Activated CD4-positive, alpha-beta T cell treated with anti-CD3 and anti-CD28 coated beads, Interleukin-2, amount 10 ng/mL, durations not matched to agents 7 days and 5 days (primary cell): Measurements from ENCODE around the gene IFNA16. TPM values are rescaled to one million over a fixed set of nuclear protein-coding genes. Genes with fewer than 3 reads are reported as not detected.
"Not testable (repeated sequence)": the region's sequence is repeated elsewhere in the genome, so short reads cannot be mapped to it uniquely, and the experiment has no call there.

Experiments
- CTCF ChIA-PET: fragments of 350-600 bp; sonication (Branson Sonifier 250); formaldehyde crosslinking; loops from one replicate; lab custom pipeline; 2021; ENCODE audit warnings: antibody characterized with exemption; lab: Charles Lee
- POLR2A ChIA-PET: fragments of 350-600 bp; sonication (Branson Sonifier 250); formaldehyde crosslinking; loops from one replicate; lab custom pipeline; 2021; ENCODE audit warnings: antibody characterized with exemption; lab: Charles Lee
- DNase-seq: peaks from one replicate; pipeline ENCODE4 v3.0.0-alpha.2; 2020
- H3K27ac Mint-ChIP-seq: one replicate; pipeline ENCODE4 v1.8.0; 2021; ENCODE audit warnings: mild to moderate bottlenecking, moderate library complexity, mixed read lengths
- H3K27me3 Mint-ChIP-seq: one replicate; pipeline ENCODE4 v1.8.0; 2021; ENCODE audit warnings: mixed read lengths
- H3K36me3 Mint-ChIP-seq: one replicate; pipeline ENCODE4 v1.8.0; 2021; ENCODE audit warnings: low read depth, mixed read lengths
- H3K4me1 Mint-ChIP-seq: one replicate; pipeline ENCODE4 v1.8.0; 2021; ENCODE audit warnings: mixed read lengths
- H3K4me3 Mint-ChIP-seq: one replicate; pipeline ENCODE4 v1.8.0; 2021; ENCODE audit warnings: mild to moderate bottlenecking, moderate library complexity, mixed read lengths
- H3K9me3 Mint-ChIP-seq: one replicate; pipeline ENCODE4 v1.8.0; 2021; ENCODE audit warnings: mixed read lengths
- total RNA-seq, 2 experiments: library from RNA; stranded (reverse); gene quantifications; one replicate each; pipeline ENCODE4 v1.2.3, GENCODE V29; 2021

IFNA16 gene
- not detected for total RNA-seq

DNA sequence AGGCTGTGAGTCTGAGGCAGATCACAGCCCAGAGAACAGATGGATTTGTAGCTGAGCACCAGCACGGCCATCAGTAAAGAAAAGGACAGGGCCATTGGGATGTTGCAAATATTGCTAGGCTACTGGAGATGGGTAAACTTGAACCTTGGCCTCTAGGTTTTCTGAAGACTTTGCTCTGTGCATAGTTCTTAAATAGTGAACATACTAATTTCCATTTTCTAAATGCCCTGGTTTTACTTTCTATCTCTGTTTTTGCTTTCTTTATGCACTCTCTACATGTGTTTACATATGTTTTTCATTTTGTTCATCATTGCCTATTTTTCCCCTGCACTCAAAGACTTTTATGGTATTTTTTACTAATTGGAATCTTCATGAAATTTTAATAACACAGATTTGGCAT lies at the start of gene IFNA16:
Gene IFNA16 (minus strand): TSS at position 101 of the 400 bp plus-strand sequence. CDS start 6 bp downstream, at position 95.
- DNase-seq, H3K36me3 Mint-ChIP-seq, H3K9me3 Mint-ChIP-seq, H3K27ac Mint-ChIP-seq, POLR2A ChIA-PET, H3K4me1 Mint-ChIP-seq, H3K4me3 Mint-ChIP-seq, CTCF ChIA-PET: not testable (repeated sequence)
- H3K27me3 Mint-ChIP-seq: peaks cover 40% of the 10 kb centered on the region

DNA sequence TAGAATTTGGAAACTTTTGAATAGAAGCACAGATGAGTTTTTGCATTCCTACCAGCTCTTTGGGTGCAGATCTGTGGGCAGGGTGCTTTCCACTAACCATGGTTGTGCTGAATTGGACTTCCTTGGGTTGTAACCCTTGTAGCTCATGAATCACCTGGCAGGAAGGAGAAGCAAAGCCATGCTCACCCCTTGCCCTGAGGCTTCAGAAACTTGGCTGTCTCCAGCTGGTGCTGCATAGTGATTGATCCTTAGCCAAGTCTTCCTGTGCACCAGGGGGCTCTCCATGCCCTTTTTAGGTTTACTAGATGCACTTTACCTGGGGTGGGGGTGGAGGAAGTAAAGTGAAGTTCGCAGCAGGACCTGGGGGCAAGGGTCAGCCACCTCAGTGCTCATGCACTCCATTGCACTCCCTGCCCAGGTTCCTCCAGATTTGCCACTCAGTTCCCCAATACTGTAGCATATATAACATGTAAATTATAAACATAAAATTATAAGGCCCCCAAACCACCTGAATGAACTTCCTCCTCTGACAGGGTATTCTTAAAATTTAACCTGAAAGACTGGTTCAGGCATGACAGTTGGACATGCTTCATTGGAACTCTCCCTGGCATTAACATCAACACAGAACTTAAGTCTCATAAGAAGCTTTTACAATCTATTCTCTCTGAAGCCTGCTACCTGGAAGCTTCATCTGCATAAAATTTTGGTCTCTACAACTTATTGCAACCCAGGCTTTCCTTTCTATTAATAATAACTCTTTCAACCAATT lies 48.5 kb upstream of the IFNA16 start:
- ChIA-PET POLR2A (no interaction called here), CTCF (interaction anchor here (1.7 kb wide), 1 partner anchor 13 kb away, joined by 6 read pairs; no protein-coding TSS in a partner anchor)
- H3K9me3 Mint-ChIP-seq: no peaks in the 10 kb centered on the region
- no peak for DNase-seq
- peaks cover 40% of the 10 kb centered on the region for H3K27me3 Mint-ChIP-seq
- H3K27ac Mint-ChIP-seq: no peak overlapping the region
- H3K4me1 Mint-ChIP-seq: no peaks in the 10 kb centered on the region
- H3K4me3 Mint-ChIP-seq: no peak overlapping the region
- no peaks in the 10 kb centered on the region for H3K36me3 Mint-ChIP-seq

DNA sequence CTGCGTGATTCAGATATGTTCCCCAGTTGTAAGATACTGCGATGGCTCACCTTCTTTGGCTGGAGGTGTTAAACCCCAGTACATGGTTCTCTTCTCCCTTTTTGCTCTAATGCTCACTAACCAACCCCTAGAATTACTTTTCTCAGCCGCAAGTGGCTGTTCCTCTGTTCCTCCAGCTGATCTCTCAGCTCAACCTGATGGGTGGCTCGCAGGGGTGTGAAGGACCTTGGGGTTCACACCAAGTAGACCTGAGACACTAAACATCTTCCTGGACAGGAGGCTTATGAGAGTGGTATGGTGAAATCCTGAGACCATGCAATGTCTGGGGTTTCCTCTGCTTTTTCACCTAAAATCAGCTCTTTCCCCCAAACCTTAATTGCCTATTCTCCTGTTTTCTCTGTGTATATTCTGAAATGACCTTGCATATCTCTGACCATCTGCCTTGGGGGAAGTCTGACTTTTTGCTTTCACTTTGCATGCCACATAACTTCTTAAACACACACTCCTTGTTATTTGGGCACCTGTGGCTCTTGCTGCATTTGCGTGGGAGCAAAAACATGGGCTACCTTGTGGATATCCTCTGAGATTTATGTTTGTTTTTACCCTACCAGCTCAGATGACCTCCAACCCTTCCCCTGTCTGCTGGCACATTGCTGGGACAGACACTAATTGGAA lies 38.6 kb upstream of the IFNA16 start:
- peaks cover 5% of the 10 kb centered on the region for H3K4me1 Mint-ChIP-seq
- H3K27ac Mint-ChIP-seq: no peak overlapping the region
- ChIA-PET CTCF (no interaction called here), POLR2A (interaction anchor here (0.6 to 0.7 kb wide), 2 partner anchors 249 to 272 kb away, joined by 3 to 7 read pairs; no protein-coding TSS in a partner anchor)
- no peaks in the 10 kb centered on the region for H3K9me3 Mint-ChIP-seq
- H3K36me3 Mint-ChIP-seq: no peaks in the 10 kb centered on the region
- H3K4me3 Mint-ChIP-seq: no peak overlapping the region
- DNase-seq: no peak
- peaks cover 35% of the 10 kb centered on the region for H3K27me3 Mint-ChIP-seq

DNA sequence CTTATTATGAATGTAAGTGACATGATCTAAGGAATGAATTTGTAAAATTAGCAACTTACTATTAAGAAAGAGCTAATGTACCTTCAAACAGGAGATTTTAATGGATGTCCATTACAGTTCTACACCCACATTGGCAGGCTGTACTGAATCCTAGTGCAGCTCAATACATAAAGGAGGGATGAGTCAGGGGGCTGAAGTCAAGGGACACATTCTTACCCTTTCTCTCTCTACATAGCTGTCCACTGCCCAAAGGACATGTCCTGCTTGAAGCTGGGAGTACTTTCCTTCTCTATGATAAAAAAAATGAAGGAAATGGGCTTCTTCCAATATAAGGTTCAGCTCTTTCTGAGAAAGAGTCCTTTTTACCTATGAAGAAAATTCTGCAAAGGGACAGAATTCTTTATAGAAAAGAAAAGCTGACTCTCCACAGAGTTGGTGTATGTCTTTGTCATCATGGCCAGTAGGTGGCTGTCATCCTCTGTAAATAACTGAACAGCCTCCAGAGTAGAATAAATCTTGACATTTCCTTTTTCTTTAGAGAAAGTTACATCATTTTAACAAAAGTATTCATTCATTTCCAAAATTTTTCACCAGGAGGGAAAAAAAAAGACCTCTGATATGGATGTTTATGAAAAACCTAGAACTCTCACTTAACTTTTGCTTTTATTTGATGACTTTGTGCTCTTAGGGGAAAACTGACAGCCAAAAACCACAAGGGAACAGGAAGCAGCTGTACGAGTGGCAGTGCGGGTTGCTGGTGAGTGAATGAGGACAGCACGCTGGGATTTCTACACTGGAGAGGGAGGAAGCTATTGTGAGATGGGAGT lies 35.8 kb upstream of the IFNA16 start:
- Mint-ChIP-seq H3K27me3 (peaks cover 36% of the 10 kb centered on the region), H3K36me3 (no peaks in the 10 kb centered on the region), H3K4me1 (peaks cover 5% of the 10 kb centered on the region), H3K4me3 (no peak overlapping the region), H3K27ac (no peak overlapping the region), H3K9me3 (no peaks in the 10 kb centered on the region)
- DNase-seq: peak; percentile 17
- POLR2A ChIA-PET: interaction anchor here (0.7 kb wide), 1 partner anchor 58 kb away, joined by 8 read pairs; no protein-coding TSS in a partner anchor
- CTCF ChIA-PET: interaction anchor here (1.0 to 1.2 kb wide), 4 partner anchors 14 to 306 kb away, joined by 3 to 6 read pairs (median 3); no protein-coding TSS in a partner anchor

DNA sequence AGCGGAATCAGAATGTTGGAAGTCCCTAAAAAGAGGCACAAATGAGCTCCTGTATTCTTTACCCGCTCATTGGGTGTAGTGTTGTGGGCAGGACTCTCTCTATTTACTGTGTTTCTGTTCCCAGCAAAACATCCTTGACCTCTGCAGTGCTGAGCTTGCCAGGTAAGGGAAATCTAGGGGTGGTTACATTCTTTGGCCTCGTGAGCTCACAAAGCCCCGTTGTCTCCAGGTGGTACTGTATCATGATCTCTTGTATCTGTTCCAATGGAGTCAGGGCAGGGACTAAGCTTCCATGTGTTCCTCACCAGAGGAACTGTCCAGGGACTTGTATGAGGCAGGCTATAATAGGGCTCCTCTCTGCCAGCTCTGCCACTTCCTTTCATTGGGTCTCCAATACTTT lies 34.5 kb upstream of the IFNA16 start:
- DNase-seq: no peak
- peaks cover 5% of the 10 kb centered on the region for H3K4me1 Mint-ChIP-seq
- no peak overlapping the region for H3K27ac Mint-ChIP-seq
- no peak overlapping the region for H3K4me3 Mint-ChIP-seq
- ChIA-PET CTCF (interaction anchor here (1.1 kb wide), 1 partner anchor 16 kb away, joined by 3 read pairs; no protein-coding TSS in a partner anchor), POLR2A (no interaction called here)
- no peaks in the 10 kb centered on the region for H3K9me3 Mint-ChIP-seq
- H3K36me3 Mint-ChIP-seq: no peaks in the 10 kb centered on the region
- peaks cover 30% of the 10 kb centered on the region for H3K27me3 Mint-ChIP-seq

DNA sequence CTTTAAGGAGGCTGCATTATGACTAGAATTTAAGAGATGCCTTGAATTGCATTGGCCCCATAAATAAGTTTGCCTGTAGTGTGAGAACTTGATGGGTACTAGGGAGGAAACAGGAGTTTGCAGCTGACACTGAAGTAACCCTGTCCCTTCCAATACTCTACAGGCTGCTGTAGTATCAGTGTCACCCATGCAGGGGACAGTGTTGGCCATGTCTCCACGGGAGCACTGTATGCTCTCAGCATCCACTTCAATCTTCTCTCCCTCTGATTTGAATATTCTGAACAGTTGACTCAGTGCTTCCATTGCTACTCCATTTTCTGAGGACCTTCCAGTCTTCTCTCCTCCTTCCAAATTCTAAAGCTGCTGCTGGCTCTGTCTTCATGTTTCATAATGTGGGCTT lies 34.1 kb upstream of the IFNA16 start:
- no peak overlapping the region for H3K4me3 Mint-ChIP-seq
- CTCF ChIA-PET: interaction anchor here (1.1 kb wide), 1 partner anchor 15 kb away, joined by 3 read pairs; no protein-coding TSS in a partner anchor
- peaks cover 5% of the 10 kb centered on the region for H3K4me1 Mint-ChIP-seq
- H3K27me3 Mint-ChIP-seq: peaks cover 26% of the 10 kb centered on the region
- H3K27ac Mint-ChIP-seq: no peak overlapping the region
- no peaks in the 10 kb centered on the region for H3K36me3 Mint-ChIP-seq
- POLR2A ChIA-PET: no interaction called here
- no peaks in the 10 kb centered on the region for H3K9me3 Mint-ChIP-seq
- no peak for DNase-seq

DNA sequence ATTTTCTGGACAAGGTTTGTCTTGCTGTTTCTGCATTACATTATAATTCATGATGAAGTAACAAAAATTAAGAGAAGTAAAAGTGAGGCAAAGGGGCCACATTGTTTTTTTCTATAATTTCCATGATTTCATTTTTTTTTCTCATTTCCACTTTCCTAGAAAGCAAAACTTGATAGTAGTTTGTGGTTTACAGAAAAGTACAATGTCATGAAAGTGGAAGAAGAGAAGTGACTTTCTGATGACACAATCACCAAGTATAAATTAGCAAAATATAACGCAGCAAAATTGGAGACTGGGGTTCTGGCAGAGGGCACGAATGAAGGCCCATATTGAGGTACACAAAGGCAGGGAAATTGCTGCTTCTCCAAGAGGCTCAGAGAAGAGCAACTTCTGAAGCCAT lies 27.7 kb upstream of the IFNA16 start:
- peaks cover 5% of the 10 kb centered on the region for H3K4me1 Mint-ChIP-seq
- no peaks in the 10 kb centered on the region for H3K9me3 Mint-ChIP-seq
- POLR2A ChIA-PET: no interaction called here
- H3K27ac Mint-ChIP-seq: no peak overlapping the region
- no peak for DNase-seq
- CTCF ChIA-PET: no interaction called here
- H3K4me3 Mint-ChIP-seq: no peak overlapping the region
- H3K36me3 Mint-ChIP-seq: no peaks in the 10 kb centered on the region
- peaks cover 31% of the 10 kb centered on the region for H3K27me3 Mint-ChIP-seq

DNA sequence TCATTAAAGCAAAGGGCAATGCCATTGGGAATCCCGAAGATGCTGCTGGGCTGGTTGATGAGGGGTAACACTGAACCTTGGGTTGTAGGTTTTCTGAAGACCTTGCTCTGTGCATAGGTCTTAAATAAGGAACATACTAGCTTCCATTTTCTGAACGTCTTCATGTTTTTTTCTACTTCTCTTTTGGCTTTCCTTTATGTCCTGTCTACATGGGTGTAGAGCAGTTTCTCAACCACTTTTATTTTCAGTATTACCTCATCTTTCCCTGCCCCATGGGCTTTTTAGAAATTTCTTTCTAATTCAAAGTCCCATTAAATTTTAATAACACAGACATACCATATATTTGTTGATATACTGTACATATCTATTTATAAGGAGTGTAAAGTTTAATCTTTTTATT lies 22.8 kb upstream of the IFNA16 start, which contains the start of gene IFNA14:
Gene IFNA14 (minus strand): TSS at position 95 of the 400 bp plus-strand sequence. CDS start 70 bp downstream, at position 25.
- ChIA-PET POLR2A (no interaction called here), CTCF (no interaction called here)
- DNase-seq: no peak
- Mint-ChIP-seq H3K27ac (no peak within 1 kb of the TSS), H3K9me3 (no peaks in the 10 kb centered on the region), H3K4me3 (no peak within 1 kb of the TSS), H3K36me3 (no peaks in the 10 kb centered on the region), H3K27me3 (peaks cover 42% of the 10 kb centered on the region), H3K4me1 (peaks cover 13% of the 10 kb centered on the region)

DNA sequence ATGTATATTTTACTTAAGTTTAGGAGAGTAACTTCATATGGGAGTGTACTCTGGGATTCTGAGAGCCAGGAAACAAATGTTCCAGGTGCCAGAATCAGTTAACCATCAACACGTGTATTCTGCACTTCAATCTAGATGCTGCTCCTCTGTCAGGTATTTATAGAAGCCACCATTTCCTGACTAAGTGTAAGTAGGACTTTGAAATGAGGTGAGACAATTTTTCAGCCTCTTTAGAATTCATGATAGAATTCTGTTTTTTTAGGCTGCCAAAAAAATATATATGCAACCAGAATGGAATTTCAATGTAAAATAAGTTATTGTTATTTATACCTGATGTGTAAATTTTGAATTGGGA lies 19.2 kb upstream of the IFNA16 start:
- not testable (repeated sequence) for H3K9me3 Mint-ChIP-seq, H3K4me3 Mint-ChIP-seq

DNA sequence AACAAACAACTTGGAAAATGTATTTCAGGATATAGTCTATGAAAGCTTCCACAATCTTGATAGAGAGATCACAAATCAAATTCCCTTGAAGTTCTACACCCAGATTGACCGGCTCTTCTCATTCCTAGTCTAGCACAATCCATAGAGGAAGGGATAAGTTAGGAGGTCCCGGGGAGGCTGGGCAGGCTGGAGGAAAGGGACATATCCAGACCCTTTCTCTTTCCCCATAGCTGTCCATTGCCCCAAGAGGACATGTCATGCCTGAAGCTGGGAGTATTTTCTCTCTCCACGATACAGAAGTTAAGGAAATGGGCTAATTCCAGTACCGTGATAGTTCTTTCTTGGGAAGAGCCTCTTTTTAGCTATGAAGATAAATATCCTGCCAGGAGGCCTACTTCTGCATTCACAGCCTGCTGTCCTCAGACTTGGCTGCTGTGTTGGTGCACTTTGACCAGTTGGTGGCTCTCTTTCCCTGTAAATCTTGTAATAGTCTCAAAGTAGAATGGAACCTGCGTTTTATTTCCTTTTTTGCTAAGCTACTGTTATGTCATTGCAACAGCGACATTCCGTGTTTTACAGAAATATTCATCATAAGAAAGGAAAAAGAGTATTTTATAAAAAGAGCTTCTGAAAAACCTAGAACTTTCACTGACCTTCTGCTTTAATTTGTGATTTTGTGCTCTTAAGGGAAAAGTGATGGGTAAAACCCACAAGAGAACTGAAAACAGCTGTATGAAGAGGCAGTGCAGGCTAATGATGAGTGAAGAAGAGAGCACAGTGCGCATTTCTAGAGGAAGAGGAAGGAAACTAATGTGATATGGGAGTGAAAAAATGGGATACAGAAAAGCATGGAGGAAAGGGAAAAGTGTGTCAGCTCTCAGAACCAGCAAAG lies 18.6 kb upstream of the IFNA16 start:
- H3K4me3 Mint-ChIP-seq, H3K27ac Mint-ChIP-seq, H3K36me3 Mint-ChIP-seq, H3K9me3 Mint-ChIP-seq, H3K4me1 Mint-ChIP-seq: not testable (repeated sequence)
- DNase-seq: peak; percentile 47
- peaks cover 19% of the 10 kb centered on the region for H3K27me3 Mint-ChIP-seq
- ChIA-PET POLR2A (interaction anchor here (0.6 kb wide), 1 partner anchor 15 kb away, joined by 4 read pairs; no protein-coding TSS in a partner anchor), CTCF (interaction anchor here (0.7 kb wide), 2 partner anchors 16 to 199 kb away, joined by 3 read pairs; no protein-coding TSS in a partner anchor)

More for the DNA sequence above, 19.2 kb upstream of the IFNA16 start:
- H3K27ac Mint-ChIP-seq, H3K4me1 Mint-ChIP-seq, DNase-seq, H3K36me3 Mint-ChIP-seq: not testable (repeated sequence)
- CTCF ChIA-PET: interaction anchor here (0.7 kb wide), 2 partner anchors 15 to 198 kb away, joined by 3 read pairs; no protein-coding TSS in a partner anchor
- peaks cover 22% of the 10 kb centered on the region for H3K27me3 Mint-ChIP-seq
- POLR2A ChIA-PET: interaction anchor here (0.6 kb wide), 1 partner anchor 14 kb away, joined by 4 read pairs; no protein-coding TSS in a partner anchor

DNA sequence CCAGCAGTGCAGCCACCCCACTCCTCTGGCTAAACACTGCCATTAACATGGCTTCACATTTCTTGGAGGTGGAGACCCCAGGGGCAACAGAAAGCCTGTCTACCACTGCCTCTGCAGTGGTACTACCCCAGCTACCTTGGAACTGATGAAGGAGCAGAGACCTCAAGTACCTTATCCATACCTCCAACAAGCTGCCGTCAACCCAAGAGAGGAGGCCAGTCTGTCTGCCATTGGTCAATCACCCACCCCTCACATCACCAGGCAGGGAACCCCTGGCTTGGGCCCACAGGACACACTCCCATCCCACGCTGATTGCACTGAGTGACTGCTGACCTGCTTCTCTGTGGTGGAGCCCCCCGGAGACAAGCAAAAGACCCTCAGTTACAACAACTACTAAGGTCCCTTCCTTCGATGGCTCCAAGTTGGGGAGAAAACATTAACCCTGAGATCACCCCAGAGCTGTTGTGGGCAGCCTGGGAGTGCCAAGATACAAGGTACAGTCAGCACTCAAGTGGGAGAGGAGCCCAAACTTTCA lies 17.1 kb upstream of the IFNA16 start:
- no peak for DNase-seq
- H3K27me3 Mint-ChIP-seq: peaks cover 17% of the 10 kb centered on the region
- POLR2A ChIA-PET: no interaction called here
- peaks cover 9% of the 10 kb centered on the region for H3K4me1 Mint-ChIP-seq
- H3K9me3 Mint-ChIP-seq: no peaks in the 10 kb centered on the region
- H3K36me3 Mint-ChIP-seq: no peaks in the 10 kb centered on the region
- H3K27ac Mint-ChIP-seq: no peak overlapping the region
- H3K4me3 Mint-ChIP-seq: no peak overlapping the region
- CTCF ChIA-PET: no interaction called here
